Islet of Langerhans (tissue), 1 donor: ENCODE data around the gene PRKAR1B.

Experiments used
- FAIRE-seq: peaks from one replicate; lab custom pipeline; 2011; peaks lifted over from hg19 to GRCh38; lab: Jason Lieb, UNC

PRKAR1B gene

GRCh38 chr7:601595-602340 is 125.3 kb downstream of the PRKAR1B start:
- FAIRE-seq = no peak

- no peak for FAIRE-seq
Observed at GRCh38 chr7:601036-601594, 126.0 kb downstream of the PRKAR1B start.

GRCh38 chr7:600149-601035 is 126.7 kb downstream of the PRKAR1B start:
- no peak for FAIRE-seq

GRCh38 chr7:598899-599298 is 128.2 kb downstream of the PRKAR1B start:
- no peak for FAIRE-seq

GRCh38 chr7:597348-598178 is 129.5 kb downstream of the PRKAR1B start:
- FAIRE-seq = no peak

GRCh38 chr7:596819-597182 is 130.3 kb downstream of the PRKAR1B start:
- FAIRE-seq = no peak

- FAIRE-seq = no peak
Observed at GRCh38 chr7:596071-596818, 130.8 kb downstream of the PRKAR1B start.

- FAIRE-seq = no peak
Observed at GRCh38 chr7:595621-596010, 131.5 kb downstream of the PRKAR1B start.

- no peak for FAIRE-seq
Observed at GRCh38 chr7:594920-595620, 132.0 kb downstream of the PRKAR1B start.

GRCh38 chr7:594212-594913 is 132.7 kb downstream of the PRKAR1B start:
- FAIRE-seq = no peak

GRCh38 chr7:593324-594115 is 133.6 kb downstream of the PRKAR1B start:
- FAIRE-seq = no peak

GRCh38 chr7:591856-592628 is 135.0 kb downstream of the PRKAR1B start:
- FAIRE-seq = no peak

GRCh38 chr7:590731-591551 is 136.1 kb downstream of the PRKAR1B start:
- no peak for FAIRE-seq

GRCh38 chr7:589781-590575 is 137.1 kb downstream of the PRKAR1B start:
- no peak for FAIRE-seq

- FAIRE-seq = no peak
Observed at GRCh38 chr7:587767-588166, 139.3 kb downstream of the PRKAR1B start.

- no peak for FAIRE-seq
Observed at GRCh38 chr7:586494-586893, 140.6 kb downstream of the PRKAR1B start.

GRCh38 chr7:585873-586272 is 141.2 kb downstream of the PRKAR1B start:
- no peak for FAIRE-seq
